ENCODE data around the gene SUPT20HL1.

GRCh38 chrX:24377911-24378468 lies 17.6 kb downstream of the SUPT20HL1 start:
- TF ChIP-seq, protein P1, sequence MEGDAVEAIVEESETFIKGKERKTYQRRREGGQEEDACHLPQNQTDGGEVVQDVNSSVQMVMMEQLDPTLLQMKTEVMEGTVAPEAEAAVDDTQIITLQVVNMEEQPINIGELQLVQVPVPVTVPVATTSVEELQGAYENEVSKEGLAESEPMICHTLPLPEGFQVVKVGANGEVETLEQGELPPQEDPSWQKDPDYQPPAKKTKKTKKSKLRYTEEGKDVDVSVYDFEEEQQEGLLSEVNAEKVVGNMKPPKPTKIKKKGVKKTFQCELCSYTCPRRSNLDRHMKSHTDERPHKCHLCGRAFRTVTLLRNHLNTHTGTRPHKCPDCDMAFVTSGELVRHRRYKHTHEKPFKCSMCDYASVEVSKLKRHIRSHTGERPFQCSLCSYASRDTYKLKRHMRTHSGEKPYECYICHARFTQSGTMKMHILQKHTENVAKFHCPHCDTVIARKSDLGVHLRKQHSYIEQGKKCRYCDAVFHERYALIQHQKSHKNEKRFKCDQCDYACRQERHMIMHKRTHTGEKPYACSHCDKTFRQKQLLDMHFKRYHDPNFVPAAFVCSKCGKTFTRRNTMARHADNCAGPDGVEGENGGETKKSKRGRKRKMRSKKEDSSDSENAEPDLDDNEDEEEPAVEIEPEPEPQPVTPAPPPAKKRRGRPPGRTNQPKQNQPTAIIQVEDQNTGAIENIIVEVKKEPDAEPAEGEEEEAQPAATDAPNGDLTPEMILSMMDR (IDR thresholded peaks at IDR 0.05): no peak
- TF ChIP-seq POLR2A (IDR thresholded peaks at IDR 0.05): no peak
